Measurements from ENCODE around the gene PROSER1. TPM values are rescaled to one million over a fixed set of nuclear protein-coding genes. Genes with fewer than 3 reads are reported as not detected.
A peak's percentile ranks its signal among the peaks of the same experiment; 100 is the strongest.
"Not testable (repeated sequence)": the region's sequence is repeated elsewhere in the genome, so short reads cannot be mapped to it uniquely, and the experiment has no call there.

Gene PROSER1
- total RNA-seq: 33.0 and 35.9 TPM in 2 replicates

DNA sequence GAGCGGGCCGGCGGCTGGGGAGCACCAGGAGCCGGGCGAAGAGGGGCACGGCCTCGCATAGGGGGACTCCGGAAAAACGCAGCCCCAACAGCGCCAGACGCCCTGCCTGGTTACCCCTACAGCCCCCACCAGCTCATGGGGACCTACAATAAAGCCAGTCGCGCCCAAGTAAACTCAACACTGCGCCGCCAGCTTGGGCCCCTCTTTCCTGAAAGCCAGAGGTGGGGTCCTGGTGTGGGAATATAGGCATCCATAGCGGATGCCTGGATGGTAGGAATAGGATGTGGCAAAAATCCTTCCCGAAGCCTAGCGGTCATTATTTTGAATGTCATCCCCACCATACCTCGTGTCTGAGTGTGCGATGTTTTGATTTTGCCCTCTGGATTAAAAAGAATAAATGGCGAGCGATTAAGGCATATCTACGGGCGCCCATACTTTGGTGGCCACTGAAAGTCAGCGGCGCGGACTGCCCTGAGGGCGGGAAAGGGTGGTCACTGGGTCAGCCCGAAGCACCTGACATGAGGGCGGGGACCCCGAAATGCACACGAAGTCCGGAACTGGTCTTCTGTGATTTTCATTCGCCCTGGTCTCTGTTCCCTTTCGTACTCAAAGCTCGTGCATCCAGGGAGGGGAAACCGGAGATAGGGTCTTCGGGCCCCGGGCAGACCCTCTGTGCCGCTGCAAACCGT lies at the start of gene PROSER1, which contains the start of gene NHLRC3:
Gene PROSER1 (minus strand): TSS at position 210 of the 689 bp plus-strand sequence. CDS start 847 bp downstream, outside the sequence.
Gene NHLRC3 (plus strand): TSS at position 577 of the 689 bp plus-strand sequence. CDS start 184 bp downstream, outside the sequence.
- TF ChIP-seq, protein P1, sequence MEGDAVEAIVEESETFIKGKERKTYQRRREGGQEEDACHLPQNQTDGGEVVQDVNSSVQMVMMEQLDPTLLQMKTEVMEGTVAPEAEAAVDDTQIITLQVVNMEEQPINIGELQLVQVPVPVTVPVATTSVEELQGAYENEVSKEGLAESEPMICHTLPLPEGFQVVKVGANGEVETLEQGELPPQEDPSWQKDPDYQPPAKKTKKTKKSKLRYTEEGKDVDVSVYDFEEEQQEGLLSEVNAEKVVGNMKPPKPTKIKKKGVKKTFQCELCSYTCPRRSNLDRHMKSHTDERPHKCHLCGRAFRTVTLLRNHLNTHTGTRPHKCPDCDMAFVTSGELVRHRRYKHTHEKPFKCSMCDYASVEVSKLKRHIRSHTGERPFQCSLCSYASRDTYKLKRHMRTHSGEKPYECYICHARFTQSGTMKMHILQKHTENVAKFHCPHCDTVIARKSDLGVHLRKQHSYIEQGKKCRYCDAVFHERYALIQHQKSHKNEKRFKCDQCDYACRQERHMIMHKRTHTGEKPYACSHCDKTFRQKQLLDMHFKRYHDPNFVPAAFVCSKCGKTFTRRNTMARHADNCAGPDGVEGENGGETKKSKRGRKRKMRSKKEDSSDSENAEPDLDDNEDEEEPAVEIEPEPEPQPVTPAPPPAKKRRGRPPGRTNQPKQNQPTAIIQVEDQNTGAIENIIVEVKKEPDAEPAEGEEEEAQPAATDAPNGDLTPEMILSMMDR (IDR thresholded peaks at IDR 0.05; ENCODE audit: insufficient read depth, low read length, poor library complexity, severe bottlenecking): no peak
- peak; percentile 76 for DNase-seq (ENCODE audit: low read depth)
- Histone ChIP-seq H3K36me3 (ENCODE audit: control insufficient read depth, insufficient read depth, low read length) (no peaks in the 10 kb centered on the region), H3K4me3 (ENCODE audit: low read depth, low read length) (peak within 1 kb of the TSS; percentile 73), H3K27me3 (ENCODE audit: control insufficient read depth, insufficient read depth, low read length) (no peaks in the 10 kb centered on the region)

DNA sequence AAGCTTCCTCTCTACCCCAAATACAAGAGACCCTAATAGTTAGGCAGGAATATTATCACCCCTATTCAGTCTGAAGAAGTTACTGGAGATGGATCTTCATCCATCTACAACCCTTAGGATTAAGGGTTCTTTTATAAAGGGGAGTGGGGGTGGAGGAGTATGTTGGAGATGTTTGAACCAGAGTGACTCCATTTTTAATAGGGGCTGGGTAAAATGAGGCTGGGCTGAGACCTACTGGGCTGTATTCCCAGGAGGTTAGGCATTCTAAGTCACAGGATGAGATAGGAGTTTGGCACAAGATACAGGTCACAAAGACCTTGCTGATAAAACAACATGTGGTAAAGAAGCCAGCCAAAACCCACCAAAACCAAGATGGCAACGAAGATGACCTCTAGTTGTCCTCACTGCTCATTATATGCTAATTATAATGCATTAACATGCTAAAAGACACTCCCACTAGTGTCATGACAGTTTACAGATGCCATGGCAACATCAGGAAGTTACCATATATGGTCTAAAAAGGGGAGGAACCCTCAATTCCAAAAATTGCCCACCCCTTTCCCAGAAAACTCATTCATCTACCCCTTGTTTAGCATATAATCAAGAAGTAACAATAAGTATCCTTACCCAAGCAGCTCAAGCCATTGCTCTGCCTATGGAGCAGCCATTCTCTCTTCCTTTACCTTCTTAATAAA lies 48.5 kb upstream of the PROSER1 start:
- not testable (repeated sequence) for H3K27me3 ChIP-seq (ENCODE audit: control insufficient read depth, insufficient read depth, low read length); H3K4me3 ChIP-seq (ENCODE audit: low read depth, low read length); H3K36me3 ChIP-seq (ENCODE audit: control insufficient read depth, insufficient read depth, low read length); DNase-seq (ENCODE audit: low read depth)

DNA sequence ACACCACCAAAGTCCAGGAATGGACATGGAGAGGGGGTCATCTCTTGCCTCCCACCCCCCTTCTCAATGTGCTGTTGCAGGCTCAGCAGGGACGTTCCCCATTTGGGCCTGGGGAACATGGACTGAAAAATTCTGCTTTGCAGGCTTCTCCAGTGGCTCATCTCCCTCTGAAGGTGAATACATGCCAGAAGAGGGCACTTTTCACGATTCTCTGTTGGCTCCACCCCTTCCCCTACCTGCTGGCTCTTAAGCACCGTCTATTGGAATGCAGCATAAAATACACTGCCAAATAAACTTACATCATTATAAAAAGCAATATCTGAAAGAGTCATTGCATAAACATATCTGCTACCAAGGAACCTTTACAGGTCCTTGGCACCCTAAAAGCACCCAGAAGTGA lies 36.1 kb upstream of the PROSER1 start:
- Histone ChIP-seq H3K36me3 (ENCODE audit: control insufficient read depth, insufficient read depth, low read length) (no peaks in the 10 kb centered on the region), H3K4me3 (ENCODE audit: low read depth, low read length) (no peak overlapping the region), H3K27me3 (ENCODE audit: control insufficient read depth, insufficient read depth, low read length) (peaks cover 5% of the 10 kb centered on the region)
- TF ChIP-seq, protein P1 (IDR thresholded peaks at IDR 0.05; ENCODE audit: insufficient read depth, low read length, poor library complexity, severe bottlenecking): no peak
- DNase-seq (ENCODE audit: low read depth): no peak

DNA sequence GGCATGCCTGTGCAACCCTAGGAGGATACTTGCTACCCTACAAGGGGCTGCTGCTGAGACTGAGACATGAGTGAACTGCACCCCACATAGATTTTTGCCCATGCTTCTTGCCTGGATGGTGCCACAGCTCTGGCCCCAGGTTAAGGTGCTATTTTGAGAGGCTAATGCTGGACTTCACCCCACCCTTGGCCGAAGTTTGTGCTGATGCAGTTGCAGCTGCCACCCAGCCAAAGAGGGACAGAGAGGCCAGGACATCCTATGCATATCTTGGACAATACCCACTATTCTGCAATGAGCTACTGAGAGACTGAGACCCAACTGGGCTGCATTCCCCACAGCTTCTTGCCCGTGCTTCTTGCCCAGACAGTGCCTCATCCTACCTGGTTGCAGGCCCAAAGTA lies 35.0 kb upstream of the PROSER1 start:
- no peak overlapping the region for H3K4me3 ChIP-seq (ENCODE audit: low read depth, low read length)
- DNase-seq (ENCODE audit: low read depth): no peak
- TF ChIP-seq, protein P1 (IDR thresholded peaks at IDR 0.05; ENCODE audit: insufficient read depth, low read length, poor library complexity, severe bottlenecking): no peak
- no peaks in the 10 kb centered on the region for H3K36me3 ChIP-seq (ENCODE audit: control insufficient read depth, insufficient read depth, low read length)
- peaks cover 5% of the 10 kb centered on the region for H3K27me3 ChIP-seq (ENCODE audit: control insufficient read depth, insufficient read depth, low read length)

DNA sequence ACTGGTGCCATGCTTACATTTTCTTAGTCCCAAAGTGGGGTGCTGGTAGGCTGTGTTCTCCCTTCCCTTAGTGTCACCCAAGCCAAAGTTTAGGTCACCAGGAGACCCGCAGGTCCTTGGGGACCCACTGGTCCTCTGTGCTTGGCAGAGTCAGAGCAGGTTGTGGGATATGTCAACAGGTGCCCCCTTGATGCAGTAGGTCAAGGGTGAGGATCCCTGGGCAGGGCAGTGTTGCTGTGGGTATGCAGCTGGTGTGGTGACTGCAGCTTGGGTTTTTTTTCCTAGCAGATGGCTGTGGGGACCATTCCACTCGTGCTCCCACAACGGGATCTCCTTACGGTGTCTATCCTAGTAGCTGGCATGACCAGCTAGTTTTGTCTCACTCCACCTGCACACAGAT lies 24.1 kb upstream of the PROSER1 start:
- no peak overlapping the region for H3K4me3 ChIP-seq (ENCODE audit: low read depth, low read length)

DNA sequence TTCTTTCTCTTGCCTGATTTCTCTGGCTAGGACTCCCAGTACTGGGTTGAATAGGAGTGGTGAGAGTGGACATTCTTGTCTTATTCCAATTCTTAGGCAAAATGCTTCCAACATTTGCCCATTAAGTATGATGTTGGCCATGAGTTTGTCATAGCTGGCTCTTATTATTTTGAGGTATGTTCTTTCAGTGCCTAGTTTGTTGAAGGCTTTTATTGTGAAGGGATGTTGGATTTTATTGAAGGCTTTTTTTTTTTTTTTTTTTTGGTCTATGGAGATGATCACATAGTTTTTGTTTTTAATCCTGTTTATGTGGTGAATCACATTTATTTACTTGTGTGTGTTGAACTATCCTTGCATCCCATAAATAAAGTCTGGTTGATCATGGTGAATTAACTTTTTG lies 20.2 kb upstream of the PROSER1 start:
- no peaks in the 10 kb centered on the region for H3K36me3 ChIP-seq (ENCODE audit: control insufficient read depth, insufficient read depth, low read length)
- TF ChIP-seq, protein P1 (IDR thresholded peaks at IDR 0.05; ENCODE audit: insufficient read depth, low read length, poor library complexity, severe bottlenecking): no peak
- H3K4me3 ChIP-seq (ENCODE audit: low read depth, low read length): no peak overlapping the region
- no peak for DNase-seq (ENCODE audit: low read depth)
- H3K27me3 ChIP-seq (ENCODE audit: control insufficient read depth, insufficient read depth, low read length): no peaks in the 10 kb centered on the region

More for the DNA sequence above, 24.1 kb upstream of the PROSER1 start:
- DNase-seq (ENCODE audit: low read depth): no peak
- TF ChIP-seq, protein P1 (IDR thresholded peaks at IDR 0.05; ENCODE audit: insufficient read depth, low read length, poor library complexity, severe bottlenecking): no peak
- Histone ChIP-seq H3K27me3 (ENCODE audit: control insufficient read depth, insufficient read depth, low read length) (no peaks in the 10 kb centered on the region), H3K36me3 (ENCODE audit: control insufficient read depth, insufficient read depth, low read length) (no peaks in the 10 kb centered on the region)

All from kidney epithelial cell (primary cell).